ENCODE results near the gene MS4A13.
"Not testable (repeated sequence)": the region's sequence is repeated elsewhere in the genome, so short reads cannot be mapped to it uniquely, and the experiment has no call there.

The MS4A13 gene

GRCh38 chr11:60532383-60532782 is 17.2 kb downstream of the MS4A13 start:
- DNase-seq, result not testable (repeated sequence)

GRCh38 chr11:60538627-60539026 is 23.4 kb downstream of the MS4A13 start:
- DNase-seq, result not testable (repeated sequence)

GRCh38 chr11:60544077-60544476 is 28.9 kb downstream of the MS4A13 start:
- no peak for DNase-seq

- DNase-seq, result no peak
Measured at GRCh38 chr11:60561254-60561653, 46.1 kb downstream of the MS4A13 start.

- DNase-seq, result no peak
Measured at GRCh38 chr11:60563553-60564235, 48.5 kb downstream of the MS4A13 start.

GRCh38 chr11:60566776-60567175 is 51.6 kb downstream of the MS4A13 start:
- DNase-seq, result no peak

GRCh38 chr11:60570970-60571369 is 55.8 kb downstream of the MS4A13 start:
- no peak for DNase-seq

- no peak for DNase-seq
Measured at GRCh38 chr11:60589611-60590010, 74.4 kb downstream of the MS4A13 start.

Measured in femur (tissue), 1 donor.